Ectodermal cell (in vitro differentiated cells): ENCODE data around the gene FARP1.

Source experiments
- H3K27ac ChIP-seq: 2 replicates; pipeline ENCODE4 v1.7.0; 2013; ENCODE audit warnings: mild to moderate bottlenecking, low read depth, low read length; ENCODE audit not compliant: insufficient read depth, poor library complexity, severe bottlenecking
- H3K27me3 ChIP-seq: 2 replicates; pipeline ENCODE4 v1.7.0; 2013; ENCODE audit warnings: mild to moderate bottlenecking, low read length; ENCODE audit not compliant: insufficient read depth, control insufficient read depth, poor library complexity, severe bottlenecking
- H3K36me3 ChIP-seq: one replicate; pipeline ENCODE4 v1.7.0; 2013; ENCODE audit warnings: low read length; ENCODE audit not compliant: control insufficient read depth, insufficient read depth
- H3K4me1 ChIP-seq: one replicate; pipeline ENCODE4 v1.7.0; 2013; ENCODE audit warnings: low read length; ENCODE audit not compliant: control insufficient read depth, insufficient read depth
- H3K4me3 ChIP-seq: 2 replicates; pipeline ENCODE4 v1.7.0; 2013; ENCODE audit warnings: low read depth, low read length, control low read depth; ENCODE audit not compliant: insufficient read depth
- H3K9me3 ChIP-seq: 2 replicates; pipeline ENCODE4 v1.7.0; 2013; ENCODE audit warnings: mild to moderate bottlenecking, low read length, moderate library complexity; ENCODE audit not compliant: control insufficient read depth
- WGBS, 2 experiments: methylation state at CpG; one replicate each; pipeline ENCODE4 v1.1.7; 2013; ENCODE audit warnings: missing lambda C conversion rate in 2 of 2; 5-methylcytosine and 5-hydroxymethylcytosine counted together

Gene FARP1

DNA sequence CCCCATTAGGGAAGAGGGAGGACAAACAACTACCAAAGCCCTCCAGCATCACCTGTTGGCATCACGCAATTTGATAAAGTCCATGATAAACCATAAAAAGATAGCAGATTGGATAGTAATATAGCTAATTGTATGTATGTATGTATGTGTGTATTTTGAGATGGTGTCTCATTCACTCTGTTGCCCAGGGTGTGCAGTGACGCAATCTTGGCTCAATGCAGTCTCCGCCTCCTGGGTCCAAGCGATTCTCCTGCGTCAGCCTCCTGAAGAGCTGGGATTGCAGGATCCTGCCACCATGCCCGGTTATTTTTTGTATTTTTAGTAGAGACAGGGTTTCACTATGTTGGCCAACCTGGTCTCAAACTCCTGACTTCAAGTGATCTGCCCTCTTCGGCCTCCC is 108.8 kb downstream of the FARP1 start:
- no peaks in the 10 kb centered on the region for H3K27me3 ChIP-seq
- WGBS, 2 experiments, result 94 to 97% methylated on average over 7 of the region's 7 CpGs

DNA sequence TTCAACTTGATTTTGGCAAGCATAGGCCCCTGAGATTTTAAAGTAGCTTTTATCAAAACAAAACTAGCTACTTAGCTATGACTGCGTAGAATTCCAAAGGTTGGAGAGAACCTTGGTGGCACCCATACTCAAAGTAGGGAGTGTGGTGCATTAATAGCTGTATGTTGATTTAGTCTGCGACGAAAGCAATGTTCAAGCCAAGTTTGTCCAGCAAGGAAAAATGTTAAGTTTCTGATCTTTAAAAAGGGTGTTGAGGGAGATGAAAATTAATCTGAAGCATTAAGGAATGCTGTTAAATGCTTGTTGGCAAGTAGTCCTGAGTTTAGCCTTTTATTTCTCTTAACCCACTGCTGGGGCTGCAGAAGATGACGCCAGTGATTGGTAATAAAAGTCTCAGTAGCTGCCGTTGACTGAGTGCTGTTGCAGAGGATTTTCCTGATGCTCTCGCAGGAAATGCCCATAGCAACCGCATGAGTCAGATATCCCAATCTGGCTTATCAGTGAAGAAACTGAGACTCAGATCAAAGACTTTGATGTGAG is 110.1 kb downstream of the FARP1 start:
- Histone ChIP-seq H3K36me3 (no peaks in the 10 kb centered on the region), H3K4me3 (no peak overlapping the region), H3K27ac (no peak overlapping the region), H3K27me3 (no peaks in the 10 kb centered on the region), H3K4me1 (no peaks in the 10 kb centered on the region), H3K9me3 (no peaks in the 10 kb centered on the region)
- WGBS, 2 experiments, result 93 to 94% methylated on average over 7 of the region's 7 CpGs

More for the DNA sequence above, 108.8 kb downstream of the FARP1 start:
- no peaks in the 10 kb centered on the region for H3K9me3 ChIP-seq
- no peak overlapping the region for H3K27ac ChIP-seq
- H3K4me1 ChIP-seq, result no peaks in the 10 kb centered on the region
- H3K36me3 ChIP-seq, result no peaks in the 10 kb centered on the region
- no peak overlapping the region for H3K4me3 ChIP-seq

DNA sequence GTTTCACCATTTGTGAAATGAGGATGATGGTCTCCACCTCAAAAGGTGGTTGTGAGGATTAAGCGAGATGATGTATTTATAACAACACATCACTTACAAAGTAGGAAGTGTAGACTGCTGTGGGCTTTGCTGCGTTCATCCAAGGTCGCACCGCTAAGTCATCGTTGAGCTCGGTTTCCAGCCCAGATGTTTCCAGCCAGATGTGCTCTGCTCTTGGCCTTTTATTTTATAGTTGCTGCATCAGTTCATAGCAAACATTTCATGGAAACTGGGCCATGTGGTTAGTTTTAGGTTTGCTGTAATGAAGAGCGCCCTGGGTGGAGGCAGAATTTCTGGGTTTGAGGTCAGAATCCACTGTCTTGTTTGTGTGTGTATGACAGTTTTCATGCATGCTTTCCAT is 110.6 kb downstream of the FARP1 start:
- Histone ChIP-seq H3K36me3 (no peaks in the 10 kb centered on the region), H3K27me3 (no peaks in the 10 kb centered on the region), H3K4me1 (no peaks in the 10 kb centered on the region), H3K27ac (no peak overlapping the region), H3K9me3 (no peaks in the 10 kb centered on the region), H3K4me3 (no peak overlapping the region)
- WGBS, 2 experiments, result 82 to 91% methylated on average over 6 to 7 of the region's 7 CpGs

DNA sequence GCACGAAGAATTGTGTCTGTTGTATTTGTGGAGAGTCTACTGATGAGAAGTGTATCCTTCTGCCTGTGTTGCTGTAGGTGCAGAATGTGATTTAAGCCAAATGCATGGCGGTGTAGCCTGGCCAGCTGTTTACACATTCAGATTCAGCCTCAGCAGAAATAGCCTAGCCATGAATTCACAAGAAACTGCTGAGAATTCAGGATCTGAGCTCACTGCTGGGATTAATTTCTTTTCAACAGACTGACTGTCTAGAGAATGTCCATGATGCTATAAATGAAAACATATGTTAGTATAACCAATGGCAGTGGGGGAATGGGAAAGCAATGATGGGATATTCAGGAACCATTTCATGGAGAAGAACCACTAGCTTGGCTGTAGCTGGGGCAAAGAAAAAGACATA is 111.6 kb downstream of the FARP1 start:
- H3K27me3 ChIP-seq, result no peaks in the 10 kb centered on the region
- no peaks in the 10 kb centered on the region for H3K36me3 ChIP-seq
- no peaks in the 10 kb centered on the region for H3K4me1 ChIP-seq
- 94 to 96% methylated on average over 2 of the region's 2 CpGs for WGBS, 2 experiments
- H3K27ac ChIP-seq, result no peak overlapping the region
- H3K9me3 ChIP-seq, result no peaks in the 10 kb centered on the region
- no peak overlapping the region for H3K4me3 ChIP-seq

DNA sequence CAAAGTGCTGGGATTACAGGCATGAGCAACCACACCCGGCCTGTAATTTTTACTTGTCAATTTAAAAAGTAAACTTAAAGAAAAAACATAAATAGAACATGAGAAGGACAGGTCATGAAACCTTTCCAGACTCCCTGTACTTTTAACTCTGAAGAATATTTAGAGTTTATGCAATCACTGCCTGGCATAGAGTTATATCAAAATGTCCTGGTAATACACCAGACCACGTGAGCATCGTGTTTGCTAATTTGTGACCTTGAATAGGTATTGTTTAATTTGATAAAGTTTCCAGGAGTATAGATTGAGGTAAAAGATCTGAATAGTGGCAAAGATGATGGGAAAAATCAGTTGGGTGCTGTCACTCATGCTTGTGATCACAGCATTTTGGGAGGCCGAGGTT is 115.3 kb downstream of the FARP1 start:
- H3K36me3 ChIP-seq, result no peaks in the 10 kb centered on the region
- H3K4me1 ChIP-seq, result peaks cover 18% of the 10 kb centered on the region
- H3K27ac ChIP-seq, result no peak overlapping the region
- no peak overlapping the region for H3K4me3 ChIP-seq
- no peaks in the 10 kb centered on the region for H3K27me3 ChIP-seq
- H3K9me3 ChIP-seq, result no peaks in the 10 kb centered on the region
- 90 to 96% methylated on average over 4 of the region's 4 CpGs for WGBS, 2 experiments

DNA sequence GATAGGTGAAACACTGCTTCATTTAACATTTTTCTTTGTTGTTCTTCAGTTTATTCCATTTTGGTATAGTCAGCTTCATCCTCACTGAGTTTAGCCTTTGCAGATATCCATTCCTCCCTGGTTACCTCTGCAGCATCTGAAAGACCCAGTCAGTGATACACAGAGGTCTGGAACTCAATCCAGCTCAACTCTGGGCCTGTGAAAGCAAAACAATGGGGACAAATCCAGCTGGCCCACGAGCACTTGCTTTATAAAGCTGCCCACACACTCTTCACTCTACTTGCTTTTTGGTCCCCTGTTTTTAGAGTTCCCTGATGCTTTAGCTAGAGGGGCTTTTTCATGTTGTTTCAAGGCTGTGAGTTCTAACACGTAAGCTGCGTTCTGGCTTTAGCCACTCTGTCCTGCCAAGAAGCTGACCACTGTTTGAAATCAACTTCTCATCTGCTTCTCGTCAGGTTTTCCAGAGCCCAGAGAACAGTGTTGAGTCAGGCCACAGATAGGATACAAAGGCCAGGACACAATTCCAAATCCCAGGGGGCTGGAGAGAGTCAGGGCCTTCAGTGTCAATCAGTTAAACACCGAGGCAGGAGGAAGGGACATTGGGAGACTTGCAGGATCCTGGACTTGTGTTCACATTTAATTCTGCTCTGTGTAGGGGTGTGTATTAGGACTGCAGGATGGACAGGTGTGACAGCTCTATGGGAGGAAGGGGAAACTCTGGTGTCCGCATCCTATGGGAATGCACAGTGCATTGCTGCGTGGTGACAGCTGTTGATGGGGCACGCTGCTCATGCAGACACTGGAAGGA is 117.7 kb downstream of the FARP1 start:
- 76 to 77% methylated on average over 8 of the region's 8 CpGs for WGBS, 2 experiments

DNA sequence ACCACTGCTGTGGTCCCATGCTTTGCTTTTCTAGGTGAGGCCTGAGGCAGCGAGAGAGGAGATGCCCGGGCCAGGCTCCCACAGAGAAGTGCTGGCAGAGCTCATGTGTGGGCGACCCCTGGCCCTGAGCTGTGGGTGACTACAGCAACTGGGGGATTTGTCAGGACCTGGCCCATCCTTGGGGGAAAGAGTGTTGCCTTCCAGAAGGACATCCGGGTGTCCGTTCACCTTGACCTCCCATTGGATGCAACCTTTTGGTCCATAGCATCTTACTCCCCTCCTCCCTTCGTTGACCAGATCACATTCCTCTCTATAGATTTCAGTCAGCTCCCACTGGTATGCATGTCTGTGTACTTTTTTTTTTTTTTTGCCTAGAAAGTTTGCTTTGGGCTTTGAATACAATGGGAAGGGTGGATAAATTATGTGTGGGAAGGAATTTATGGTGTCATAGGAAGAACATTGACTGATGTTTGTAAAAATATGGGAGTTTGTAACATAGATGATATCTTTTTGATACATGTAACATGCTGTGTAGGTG is 118.3 kb downstream of the FARP1 start:
- H3K27me3 ChIP-seq, result no peaks in the 10 kb centered on the region
- peaks cover 18% of the 10 kb centered on the region for H3K4me1 ChIP-seq
- H3K4me3 ChIP-seq, result no peak overlapping the region
- H3K36me3 ChIP-seq, result no peaks in the 10 kb centered on the region
- WGBS, 2 experiments, result 90 to 94% methylated on average over 6 of the region's 6 CpGs
- H3K9me3 ChIP-seq, result no peaks in the 10 kb centered on the region
- H3K27ac ChIP-seq, result no peak overlapping the region

More for the DNA sequence above, 117.7 kb downstream of the FARP1 start:
- no peaks in the 10 kb centered on the region for H3K36me3 ChIP-seq
- no peak overlapping the region for H3K4me3 ChIP-seq
- no peaks in the 10 kb centered on the region for H3K9me3 ChIP-seq
- H3K27me3 ChIP-seq, result no peaks in the 10 kb centered on the region
- peaks cover 18% of the 10 kb centered on the region for H3K4me1 ChIP-seq
- no peak overlapping the region for H3K27ac ChIP-seq

DNA sequence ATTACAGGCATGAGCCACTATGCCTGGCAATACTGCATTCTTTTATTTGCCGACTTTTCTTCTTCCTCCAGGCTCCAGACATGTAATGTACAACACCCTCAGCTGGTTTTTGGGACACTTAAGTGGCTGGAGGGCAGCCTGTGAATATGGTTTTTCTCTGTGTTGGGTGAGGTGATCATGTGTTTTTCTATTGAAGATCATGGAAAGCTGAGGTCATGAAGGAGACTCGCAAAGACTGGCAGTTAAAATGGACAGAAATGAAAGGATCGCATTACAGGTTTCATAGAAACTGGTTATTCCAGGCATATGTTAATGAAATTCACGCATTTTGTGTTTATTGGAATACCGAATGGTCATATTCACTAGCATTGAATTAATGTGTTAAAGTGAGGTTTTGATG is 119.4 kb downstream of the FARP1 start:
- H3K36me3 ChIP-seq, result no peaks in the 10 kb centered on the region
- no peaks in the 10 kb centered on the region for H3K9me3 ChIP-seq
- H3K4me3 ChIP-seq, result no peak overlapping the region
- 95 to 97% methylated on average over 5 of the region's 5 CpGs for WGBS, 2 experiments
- H3K4me1 ChIP-seq, result peaks cover 18% of the 10 kb centered on the region
- no peak overlapping the region for H3K27ac ChIP-seq
- H3K27me3 ChIP-seq, result no peaks in the 10 kb centered on the region

DNA sequence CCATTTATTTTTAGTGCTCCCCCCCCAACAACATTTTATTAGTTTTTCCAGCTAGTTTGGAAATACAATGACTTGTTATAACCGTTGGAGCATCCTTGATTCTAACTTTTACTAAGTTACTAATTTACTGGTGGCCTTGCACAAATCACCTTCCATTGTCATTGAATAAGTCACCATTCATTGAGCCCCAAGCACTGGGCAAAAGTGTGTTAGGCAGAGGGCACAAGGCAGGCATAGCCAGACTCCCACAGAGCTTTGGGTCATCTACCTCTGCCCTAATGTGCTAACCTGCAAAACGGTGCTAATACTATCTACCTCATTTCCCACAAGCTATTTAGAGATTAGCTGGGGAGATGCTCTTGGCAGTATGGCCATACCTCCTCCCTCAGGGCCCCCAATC is 120.9 kb downstream of the FARP1 start:
- peaks cover 18% of the 10 kb centered on the region for H3K4me1 ChIP-seq
- 82 to 98% methylated on average over 2 of the region's 2 CpGs for WGBS, 2 experiments
- H3K27me3 ChIP-seq, result no peaks in the 10 kb centered on the region

DNA sequence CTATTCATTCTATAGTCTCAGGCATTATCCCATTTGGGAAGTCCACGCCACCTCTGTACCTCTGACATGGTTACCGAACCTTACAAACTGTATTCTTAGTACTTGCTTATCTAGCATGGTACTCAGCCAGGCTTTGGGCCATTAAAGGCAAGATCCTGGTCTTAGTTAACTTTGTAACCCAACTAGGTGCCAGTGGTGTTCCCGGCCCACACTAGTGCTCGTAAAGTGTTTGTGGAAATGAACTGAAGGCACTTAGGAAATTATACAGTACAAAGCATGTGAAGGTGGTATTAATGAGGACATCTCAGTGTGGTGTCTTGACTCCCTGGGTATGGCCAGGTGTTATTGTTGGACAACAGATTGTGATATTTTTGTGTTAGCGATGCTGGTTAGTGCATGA is 122.0 kb downstream of the FARP1 start:
- Histone ChIP-seq H3K9me3 (no peaks in the 10 kb centered on the region), H3K4me1 (peaks cover 18% of the 10 kb centered on the region), H3K4me3 (no peak overlapping the region), H3K36me3 (no peaks in the 10 kb centered on the region), H3K27ac (no peak overlapping the region), H3K27me3 (no peaks in the 10 kb centered on the region)
- 96 to 97% methylated on average over 4 of the region's 5 CpGs for WGBS, 2 experiments

More for the DNA sequence above, 120.9 kb downstream of the FARP1 start:
- Histone ChIP-seq H3K4me3 (no peak overlapping the region), H3K9me3 (no peaks in the 10 kb centered on the region), H3K36me3 (no peaks in the 10 kb centered on the region), H3K27ac (no peak overlapping the region)
